Neuron (in vitro differentiated cells): Measurements from ENCODE around the gene GSTM4.

Experiments
- H2AFZ ChIP-seq: one replicate; pipeline ENCODE4 v1.6.1; 2013; ENCODE audit warnings: low read depth, mild to moderate bottlenecking, inconsistent platforms, low read length, moderate library complexity
- H3K27me3 ChIP-seq: one replicate; pipeline ENCODE4 v1.6.1; 2013; ENCODE audit warnings: low read length; ENCODE audit not compliant: insufficient read depth
- H3K36me3 ChIP-seq: one replicate; pipeline ENCODE4 v1.6.1; 2013; ENCODE audit warnings: low read length; ENCODE audit not compliant: insufficient read depth
- H3K4me1 ChIP-seq: one replicate; pipeline ENCODE4 v1.6.1; 2013; ENCODE audit warnings: low read length; ENCODE audit not compliant: insufficient read depth
- H3K4me3 ChIP-seq: 2 replicates; pipeline ENCODE4 v1.5.1; 2013; ENCODE audit warnings: mild to moderate bottlenecking, low read length, moderate library complexity
- H3K9me3 ChIP-seq: one replicate; pipeline ENCODE4 v1.6.1; 2013; ENCODE audit warnings: low read length

Gene GSTM4

DNA sequence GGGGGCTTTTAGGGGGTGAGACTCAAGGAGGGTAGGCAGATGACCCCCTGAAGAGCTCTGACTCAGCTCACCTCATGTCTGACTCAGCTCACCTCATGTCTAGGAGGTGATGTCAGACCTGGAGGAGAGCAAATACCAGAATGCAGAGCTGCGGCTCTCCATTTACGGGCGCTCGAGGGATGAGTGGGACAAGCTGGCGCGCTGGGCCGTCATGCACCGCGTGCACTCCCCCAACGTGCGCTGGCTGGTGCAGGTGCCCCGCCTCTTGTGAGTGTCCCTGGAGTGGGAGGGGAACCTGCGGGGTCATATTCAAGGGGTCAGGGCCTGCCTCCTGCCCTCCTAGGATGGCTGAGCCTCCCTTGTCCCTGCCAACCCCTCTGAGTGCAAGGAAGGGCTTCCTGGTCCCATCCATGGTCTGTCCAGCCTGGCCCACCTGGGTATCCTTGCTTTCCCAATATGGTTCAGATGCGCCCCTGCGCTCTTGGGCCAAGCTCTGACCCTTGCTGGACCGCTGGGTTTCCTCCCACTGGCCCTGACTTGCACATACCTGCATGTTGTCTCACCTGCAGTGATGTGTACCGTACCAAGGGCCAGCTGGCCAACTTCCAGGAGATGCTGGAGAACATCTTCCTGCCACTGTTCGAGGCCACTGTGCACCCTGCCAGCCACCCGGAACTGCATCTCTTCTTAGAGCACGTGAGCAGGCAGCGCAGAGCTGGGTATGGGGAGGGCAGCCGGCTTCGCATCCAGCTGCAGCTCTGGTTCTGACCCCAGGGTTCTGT lies 27.2 kb upstream of the GSTM4 start:
- H2AFZ ChIP-seq, result no peak overlapping the region
- H3K9me3 ChIP-seq, result no peaks in the 10 kb centered on the region
- H3K27me3 ChIP-seq, result no peaks in the 10 kb centered on the region
- no peak overlapping the region for H3K4me3 ChIP-seq
- H3K4me1 ChIP-seq, result peaks cover 1% of the 10 kb centered on the region
- peaks cover 54% of the 10 kb centered on the region for H3K36me3 ChIP-seq

DNA sequence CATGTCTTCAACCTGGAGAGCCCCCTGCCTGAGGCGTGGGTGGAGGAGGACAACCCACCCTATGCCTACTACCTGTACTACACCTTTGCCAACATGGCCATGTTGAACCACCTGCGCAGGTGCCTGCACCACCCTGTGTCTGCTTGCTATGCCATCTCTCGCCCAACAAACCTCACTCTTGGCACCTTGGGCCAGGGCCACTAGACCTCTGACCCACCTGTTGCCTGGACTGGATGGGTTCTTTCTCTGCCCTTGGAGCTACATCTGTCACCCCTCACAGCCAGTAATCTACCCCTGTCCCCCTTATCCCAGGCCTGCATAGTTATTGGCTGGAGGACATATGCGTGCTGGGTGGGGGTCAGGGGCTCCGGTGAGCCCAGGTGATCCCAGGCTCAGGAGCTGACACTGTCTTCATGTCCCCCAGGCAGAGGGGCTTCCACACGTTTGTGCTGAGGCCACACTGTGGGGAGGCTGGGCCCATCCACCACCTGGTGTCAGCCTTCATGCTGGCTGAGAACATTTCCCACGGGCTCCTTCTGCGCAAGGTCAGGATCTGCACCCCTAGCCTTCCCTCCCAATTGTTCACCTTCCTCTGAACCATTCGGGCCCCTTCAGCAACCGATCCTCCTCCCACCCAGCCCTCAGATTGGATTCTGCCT lies 26.4 kb upstream of the GSTM4 start:
- no peaks in the 10 kb centered on the region for H3K27me3 ChIP-seq
- H2AFZ ChIP-seq, result no peak overlapping the region
- H3K4me1 ChIP-seq, result no peaks in the 10 kb centered on the region
- H3K36me3 ChIP-seq, result peaks cover 54% of the 10 kb centered on the region
- no peak overlapping the region for H3K4me3 ChIP-seq
- no peaks in the 10 kb centered on the region for H3K9me3 ChIP-seq

DNA sequence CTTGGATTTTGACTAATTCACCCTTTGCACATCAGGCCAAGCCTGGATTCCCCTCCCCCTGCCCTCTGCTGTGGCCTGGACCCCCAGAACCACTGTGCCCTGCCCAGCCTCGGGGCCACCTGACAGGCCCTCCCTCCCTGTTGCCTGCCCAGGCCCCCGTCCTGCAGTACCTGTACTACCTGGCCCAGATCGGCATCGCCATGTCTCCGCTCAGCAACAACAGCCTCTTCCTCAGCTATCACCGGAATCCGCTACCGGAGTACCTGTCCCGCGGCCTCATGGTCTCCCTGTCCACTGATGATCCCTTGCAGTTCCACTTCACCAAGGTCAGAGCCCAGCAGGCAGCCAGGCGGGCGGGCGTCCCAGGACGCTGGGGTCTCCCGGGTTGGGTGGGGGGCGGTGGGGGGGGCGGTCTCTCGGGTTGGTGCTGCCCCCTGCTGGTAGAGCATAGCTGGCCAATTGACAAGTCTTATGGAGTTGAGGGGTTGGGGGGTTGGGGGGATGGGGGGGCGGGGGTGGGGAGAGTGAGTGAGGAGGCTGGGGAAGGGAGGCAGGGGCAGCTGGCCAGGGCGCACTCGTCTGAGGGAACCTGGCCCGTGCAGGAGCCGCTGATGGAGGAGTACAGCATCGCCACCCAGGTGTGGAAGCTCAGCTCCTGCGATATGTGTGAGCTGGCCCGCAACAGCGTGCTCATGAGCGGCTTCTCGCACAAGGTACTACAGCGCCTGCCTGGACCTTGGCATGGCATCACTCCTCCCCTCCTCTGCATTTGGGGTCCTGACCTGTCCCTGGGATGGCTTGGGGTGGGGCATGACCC lies 25.6 kb upstream of the GSTM4 start:
- peaks cover 54% of the 10 kb centered on the region for H3K36me3 ChIP-seq
- no peaks in the 10 kb centered on the region for H3K9me3 ChIP-seq

DNA sequence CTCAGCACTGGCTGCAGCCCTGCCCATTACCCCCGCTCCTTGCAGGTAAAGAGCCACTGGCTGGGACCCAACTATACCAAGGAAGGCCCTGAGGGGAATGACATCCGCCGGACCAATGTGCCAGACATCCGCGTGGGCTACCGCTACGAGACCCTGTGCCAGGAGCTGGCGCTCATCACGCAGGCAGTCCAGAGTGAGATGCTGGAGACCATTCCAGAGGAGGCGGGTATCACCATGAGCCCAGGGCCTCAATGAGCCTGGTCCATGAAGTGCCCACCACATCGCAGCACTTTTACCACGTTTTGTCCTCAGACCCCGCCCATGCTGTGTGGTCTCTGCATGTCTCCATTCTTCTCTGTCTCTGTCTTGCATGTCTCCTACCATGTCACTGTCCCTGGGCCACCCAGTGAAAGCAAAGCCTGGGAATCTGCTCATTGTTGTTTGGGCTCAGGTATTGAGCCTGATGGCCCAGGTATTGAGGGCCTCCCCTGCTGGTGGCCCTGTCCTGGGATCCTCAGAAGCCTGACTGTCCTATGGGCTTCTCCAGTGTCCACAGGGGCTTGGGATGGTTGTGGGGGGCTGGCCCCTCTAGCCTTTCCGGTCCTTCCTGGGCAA lies 24.9 kb upstream of the GSTM4 start:
- peaks cover 54% of the 10 kb centered on the region for H3K36me3 ChIP-seq

More for the DNA sequence above, 25.6 kb upstream of the GSTM4 start:
- Histone ChIP-seq H3K4me1 (no peaks in the 10 kb centered on the region), H3K27me3 (no peaks in the 10 kb centered on the region), H3K4me3 (no peak overlapping the region), H2AFZ (no peak overlapping the region)

DNA sequence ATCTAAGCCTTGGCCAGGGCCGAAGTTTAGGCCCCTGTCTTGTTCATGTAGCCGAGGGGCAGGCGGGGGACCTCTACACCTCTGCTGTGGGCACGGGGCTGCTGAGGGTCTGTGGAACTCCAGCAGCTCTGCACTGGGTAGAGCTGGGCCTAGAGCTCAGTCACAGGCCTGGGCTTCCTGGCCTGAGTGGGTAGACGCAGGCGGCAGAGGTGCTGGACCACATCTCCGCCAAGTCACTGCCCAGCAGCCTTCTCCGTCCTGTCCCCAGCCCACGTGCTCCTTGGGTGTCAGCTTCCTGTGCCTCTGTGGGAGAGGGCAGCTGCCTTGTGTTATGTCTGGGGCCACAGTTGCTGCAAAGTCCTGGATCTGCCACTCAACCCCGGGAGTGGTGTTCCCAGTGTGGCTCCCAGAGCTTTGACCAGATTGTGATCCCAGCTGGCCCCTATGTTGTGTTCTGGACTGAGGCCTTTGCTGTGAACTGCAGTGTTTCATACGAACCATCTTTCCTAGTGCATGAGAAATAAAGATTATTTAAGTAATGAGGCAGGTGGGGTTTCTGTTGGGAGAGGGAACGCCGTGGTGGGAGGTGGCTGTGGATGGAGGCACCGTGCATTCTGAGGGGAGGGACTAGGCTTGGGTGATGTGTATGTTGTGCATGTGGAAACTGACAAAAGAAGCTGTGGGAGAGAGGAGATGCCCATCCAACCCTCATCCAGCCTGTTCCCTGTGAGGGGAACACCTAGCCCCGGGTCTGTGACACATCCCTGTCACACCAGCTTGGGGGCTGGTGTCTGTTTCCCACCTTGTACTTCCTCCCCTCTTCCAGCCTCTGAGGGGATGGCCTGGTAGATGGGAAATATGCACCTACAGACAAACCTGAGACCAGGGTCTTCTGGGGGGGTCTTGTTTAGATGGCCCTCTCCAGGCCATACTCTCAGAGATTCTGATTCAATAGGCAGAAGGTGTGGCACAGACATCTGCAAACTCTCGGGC lies 24.1 kb upstream of the GSTM4 start:
- Histone ChIP-seq H3K4me3 (no peak overlapping the region), H2AFZ (no peak overlapping the region), H3K4me1 (no peaks in the 10 kb centered on the region), H3K36me3 (peaks cover 50% of the 10 kb centered on the region), H3K27me3 (no peaks in the 10 kb centered on the region), H3K9me3 (no peaks in the 10 kb centered on the region)

More for the DNA sequence above, 24.9 kb upstream of the GSTM4 start:
- Histone ChIP-seq H3K9me3 (no peaks in the 10 kb centered on the region), H2AFZ (no peak overlapping the region), H3K4me3 (no peak overlapping the region), H3K27me3 (no peaks in the 10 kb centered on the region), H3K4me1 (no peaks in the 10 kb centered on the region)

DNA sequence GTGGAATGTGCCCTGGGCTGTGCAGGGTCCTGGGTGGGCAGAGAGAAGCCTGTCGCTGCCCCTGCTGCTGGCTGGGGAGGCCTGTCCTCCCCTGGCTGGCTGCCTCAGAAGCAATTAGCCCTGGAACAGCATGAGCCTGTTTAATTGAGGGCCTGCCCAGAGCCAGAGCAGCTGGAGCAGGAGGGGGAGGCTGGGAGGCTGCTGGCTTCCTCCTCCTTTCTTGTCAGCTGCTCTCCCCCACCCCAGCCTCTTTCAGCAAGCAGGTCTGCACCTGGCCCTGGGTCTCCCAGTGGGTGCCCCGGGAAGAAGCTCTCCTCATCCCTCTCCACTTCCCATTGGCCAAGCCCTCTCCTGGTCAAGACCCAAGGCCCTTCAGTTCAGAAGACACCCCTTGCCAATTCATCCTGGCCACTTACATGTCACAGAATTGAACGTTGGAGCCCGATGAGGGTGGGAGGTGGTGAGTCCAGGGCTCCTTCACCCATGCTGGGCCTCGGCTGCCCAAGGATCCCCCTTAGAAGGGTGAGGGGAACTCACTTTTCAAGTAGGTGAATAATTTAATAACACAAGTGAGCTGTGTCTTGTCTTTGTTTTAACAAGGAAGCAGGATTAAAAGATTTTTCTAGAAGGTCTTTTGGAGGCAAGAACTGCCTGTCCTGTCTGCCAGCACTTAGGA lies 23.1 kb upstream of the GSTM4 start:
- Histone ChIP-seq H3K9me3 (no peaks in the 10 kb centered on the region), H3K4me3 (no peak overlapping the region), H2AFZ (no peak overlapping the region)

DNA sequence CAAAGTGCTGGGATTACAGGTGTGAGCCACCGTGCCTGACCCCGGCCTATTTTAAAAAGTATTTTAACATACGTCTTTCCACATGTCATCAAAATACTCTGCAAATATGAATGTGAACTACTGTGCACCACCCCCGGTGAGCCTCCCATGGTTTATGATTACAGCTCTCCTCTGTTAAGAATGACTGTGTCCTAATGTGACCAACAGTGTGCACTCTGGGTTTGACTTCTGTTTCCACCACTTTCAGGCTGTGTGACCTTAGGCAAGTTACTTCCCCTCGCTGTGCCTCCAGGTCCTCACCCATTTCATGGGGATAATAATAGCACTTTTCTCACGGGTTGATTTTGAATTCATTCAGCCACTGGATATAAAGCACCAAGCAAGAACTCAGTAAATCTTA lies 21.6 kb upstream of the GSTM4 start:
- no peaks in the 10 kb centered on the region for H3K4me1 ChIP-seq
- H3K36me3 ChIP-seq, result peaks cover 26% of the 10 kb centered on the region
- H3K9me3 ChIP-seq, result no peaks in the 10 kb centered on the region
- no peak overlapping the region for H2AFZ ChIP-seq
- no peak overlapping the region for H3K4me3 ChIP-seq
- H3K27me3 ChIP-seq, result no peaks in the 10 kb centered on the region

More for the DNA sequence above, 23.1 kb upstream of the GSTM4 start:
- Histone ChIP-seq H3K27me3 (no peaks in the 10 kb centered on the region), H3K36me3 (peaks cover 40% of the 10 kb centered on the region), H3K4me1 (no peaks in the 10 kb centered on the region)

DNA sequence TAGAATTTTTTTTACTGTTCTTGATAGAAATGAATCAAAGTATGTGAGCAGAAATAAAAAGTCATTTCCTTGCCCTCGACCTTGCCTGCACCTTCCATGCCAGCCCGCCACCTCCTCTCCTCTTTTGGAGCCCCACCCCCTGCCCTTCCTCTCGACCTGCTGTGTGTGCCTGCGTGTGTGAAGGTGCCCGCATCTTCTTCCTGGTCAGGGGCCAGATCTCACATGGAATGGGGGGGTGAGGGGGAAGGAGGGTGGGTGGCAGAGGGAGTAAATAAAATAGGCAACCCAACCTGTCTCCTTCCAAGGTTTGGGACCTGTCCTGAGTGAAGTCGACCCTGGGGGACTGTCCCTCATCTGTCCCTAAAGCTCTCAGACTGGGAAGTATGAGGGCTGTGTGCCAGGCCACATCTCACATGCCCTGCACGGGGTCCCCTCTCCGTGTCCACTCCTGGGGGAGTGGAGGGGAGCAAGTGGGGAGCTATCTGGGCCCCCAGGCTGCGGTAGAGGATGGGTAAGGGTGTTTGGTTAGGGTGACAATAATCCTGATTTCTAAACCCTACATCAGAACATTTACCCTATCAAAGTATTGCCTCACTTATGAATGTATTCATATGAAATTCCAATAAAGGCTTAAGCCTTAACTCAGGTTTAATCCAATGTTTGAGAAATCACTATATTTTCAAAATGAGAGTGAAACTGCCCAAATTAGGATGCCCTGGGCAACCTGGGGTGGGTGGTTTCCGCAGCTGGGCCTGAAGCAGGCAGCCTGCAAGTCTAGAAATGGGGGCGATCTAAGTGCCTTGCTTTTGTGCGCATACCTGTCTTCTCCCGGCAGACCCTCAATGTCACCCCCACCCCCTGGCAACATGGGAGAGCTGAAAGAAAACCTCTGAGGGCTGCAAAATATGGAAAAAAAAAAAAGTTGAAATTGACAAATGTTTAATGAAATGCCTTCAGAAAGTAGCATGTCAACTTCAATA lies 20.8 kb upstream of the GSTM4 start:
- Histone ChIP-seq H3K9me3 (no peaks in the 10 kb centered on the region), H2AFZ (no peak overlapping the region), H3K27me3 (no peaks in the 10 kb centered on the region), H3K36me3 (peaks cover 19% of the 10 kb centered on the region), H3K4me1 (peaks cover 7% of the 10 kb centered on the region), H3K4me3 (no peak overlapping the region)

DNA sequence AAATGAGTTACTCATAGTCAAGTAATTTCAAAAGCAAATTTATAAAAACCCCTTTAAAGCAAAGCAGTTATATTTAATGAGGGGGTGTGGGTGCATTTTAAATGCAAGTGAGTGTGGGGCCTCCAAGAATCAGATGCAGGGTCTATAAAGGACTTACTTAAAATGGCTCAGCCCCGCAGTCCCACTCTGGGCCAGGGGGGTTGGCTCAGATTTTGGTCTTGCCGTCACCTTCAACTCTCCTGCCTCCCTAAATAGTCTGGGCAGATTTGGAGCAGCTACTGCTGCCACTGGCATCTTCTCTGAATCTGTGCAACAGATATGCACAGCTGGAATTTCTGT lies 20.1 kb upstream of the GSTM4 start:
- Histone ChIP-seq H3K36me3 (peaks cover 13% of the 10 kb centered on the region), H2AFZ (no peak overlapping the region), H3K4me3 (no peak overlapping the region), H3K9me3 (no peaks in the 10 kb centered on the region), H3K4me1 (peaks cover 7% of the 10 kb centered on the region), H3K27me3 (no peaks in the 10 kb centered on the region)

DNA sequence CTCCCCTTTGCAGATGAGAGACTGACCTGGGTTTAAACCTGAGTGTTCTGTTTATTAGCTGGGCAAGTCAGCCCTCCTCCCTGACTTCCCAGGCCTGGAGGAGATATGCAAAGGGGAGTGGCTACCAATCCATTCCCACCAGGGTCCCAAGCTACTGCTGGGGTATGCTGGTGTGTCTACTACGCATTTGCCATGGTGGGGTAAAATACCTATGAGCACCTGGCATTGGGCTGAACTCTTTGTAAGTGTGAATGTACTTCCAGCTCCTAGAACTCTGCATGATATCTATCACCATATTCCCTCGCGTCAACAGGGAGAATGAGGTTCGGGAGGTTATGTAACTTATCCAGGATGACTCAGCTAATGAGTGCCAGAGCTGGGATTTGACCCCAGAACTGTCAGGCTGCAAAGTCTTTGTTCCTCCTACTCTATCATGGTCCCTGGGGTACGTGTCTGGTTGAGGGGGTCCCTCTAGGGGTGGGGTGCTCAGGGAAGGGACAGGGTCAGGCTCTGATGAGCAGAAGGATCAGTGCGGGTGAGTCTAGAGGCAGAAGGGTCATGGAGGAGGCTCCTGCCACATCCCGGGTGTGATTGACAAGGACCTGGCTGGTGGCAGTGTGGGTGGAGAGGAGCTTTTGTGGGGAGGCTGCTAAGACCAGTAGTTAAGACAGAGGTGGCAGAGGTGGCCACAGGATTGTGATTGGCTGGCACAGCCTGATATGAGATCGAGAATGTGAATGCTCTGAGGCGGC lies 19.5 kb upstream of the GSTM4 start:
- no peak overlapping the region for H2AFZ ChIP-seq
- no peak overlapping the region for H3K4me3 ChIP-seq
- peaks cover 7% of the 10 kb centered on the region for H3K4me1 ChIP-seq
- H3K9me3 ChIP-seq, result no peaks in the 10 kb centered on the region
- no peaks in the 10 kb centered on the region for H3K27me3 ChIP-seq
- H3K36me3 ChIP-seq, result peaks cover 8% of the 10 kb centered on the region
